Bone marrow (tissue), 2 donors: Measurements from ENCODE around the gene KCNQ2.

ENCODE experiments used
- DNase-seq, 2 donors: peaks; one replicate each; lab custom pipeline; 2025; lab: John Stamatoyannopoulos, UW

KCNQ2 gene

DNA sequence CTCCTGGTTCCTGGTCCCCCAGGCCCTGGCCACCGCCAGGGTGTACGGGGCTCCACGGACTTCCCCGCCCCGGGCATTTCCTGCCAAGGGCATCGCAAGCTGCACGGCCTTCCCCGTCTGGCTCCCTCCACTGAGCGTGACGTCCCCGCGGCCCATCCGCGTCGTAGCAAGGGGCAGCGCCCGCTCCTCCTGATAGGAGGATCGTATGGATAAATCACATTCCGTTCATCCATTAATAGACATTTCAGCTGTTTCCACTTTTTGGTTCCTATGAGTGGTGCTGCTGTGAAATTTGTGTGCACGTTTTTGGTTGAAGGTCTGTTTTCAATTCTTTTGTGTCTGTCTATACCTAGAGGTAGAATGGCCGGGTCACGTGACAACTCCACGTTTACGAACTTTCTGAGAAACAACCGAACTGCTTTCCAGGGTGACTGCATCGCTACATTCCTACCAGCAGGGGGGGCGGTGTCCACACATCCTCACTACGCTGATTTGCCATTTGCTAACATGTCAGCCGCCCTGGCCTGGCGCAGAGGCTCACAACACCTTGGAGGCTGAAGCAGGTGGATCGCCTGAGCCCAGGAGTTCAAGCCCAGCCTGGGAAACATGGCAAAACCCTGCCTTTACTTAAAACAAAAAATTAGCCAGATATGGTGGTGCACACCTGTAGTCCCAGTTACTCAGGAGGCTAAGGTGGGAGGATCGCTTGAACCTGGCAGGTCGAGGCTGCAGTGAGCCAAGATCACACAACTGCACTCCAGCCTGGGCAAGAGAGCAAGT is 37.7 kb downstream of the KCNQ2 start:
- DNase-seq: peak; percentile 30 to 82

DNA sequence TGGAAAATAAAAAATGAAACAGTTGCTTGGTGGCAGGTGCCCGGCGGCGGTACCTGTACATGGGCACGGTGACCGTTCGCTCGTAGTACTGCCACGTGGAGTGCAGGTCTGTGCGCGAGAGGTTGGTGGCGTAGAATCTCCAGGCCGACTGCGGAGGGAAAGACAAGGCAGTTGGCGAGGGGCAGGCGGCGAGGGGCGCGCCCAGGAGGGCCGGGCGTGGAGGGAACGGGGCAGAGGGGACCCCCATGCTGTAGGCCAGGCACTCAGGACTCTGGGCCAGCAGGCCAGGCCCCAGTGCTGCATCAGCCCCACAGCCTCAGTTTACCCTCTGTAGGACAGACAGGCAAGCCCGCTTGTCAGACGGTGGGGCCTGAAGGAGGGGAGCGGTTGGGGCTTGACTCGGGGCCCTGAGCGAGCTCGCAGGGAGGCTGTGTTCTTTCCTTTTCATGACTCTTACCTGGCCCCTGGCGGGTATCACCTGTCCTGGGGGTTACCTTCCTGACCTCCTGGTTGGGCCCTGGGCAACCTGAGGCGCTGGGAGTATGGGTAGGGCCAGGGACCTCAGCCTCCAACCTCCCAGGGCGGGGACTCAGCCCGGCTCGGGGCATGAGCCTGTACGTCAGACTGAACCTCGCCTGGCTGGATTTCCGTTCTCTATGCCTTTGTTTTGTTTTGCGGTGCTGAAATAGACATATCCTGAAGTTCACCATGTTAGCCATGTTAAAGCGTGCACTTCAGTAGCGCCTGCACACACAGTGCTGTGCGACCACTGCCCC is 38.5 kb downstream of the KCNQ2 start:
- no peak for DNase-seq

DNA sequence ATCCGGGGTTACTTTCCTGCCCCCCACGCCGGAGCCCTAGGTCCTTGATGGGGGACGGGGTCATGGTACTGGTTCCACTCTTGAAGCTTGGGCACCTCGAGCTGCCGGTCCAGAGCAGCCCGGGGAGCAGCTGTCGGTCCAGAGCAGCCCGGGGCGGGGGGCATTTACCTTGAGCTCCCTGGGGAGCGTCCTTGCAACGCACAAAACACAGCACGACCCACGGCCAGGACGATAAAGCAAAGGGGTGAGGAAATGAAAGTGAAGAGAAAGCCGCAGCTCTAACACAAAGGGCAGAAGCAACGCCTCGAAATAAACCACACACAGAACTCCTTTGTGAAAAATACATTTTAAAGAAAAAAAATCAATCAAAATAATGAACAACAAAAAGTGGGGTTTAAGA is 39.1 kb downstream of the KCNQ2 start:
- no peak for DNase-seq

DNA sequence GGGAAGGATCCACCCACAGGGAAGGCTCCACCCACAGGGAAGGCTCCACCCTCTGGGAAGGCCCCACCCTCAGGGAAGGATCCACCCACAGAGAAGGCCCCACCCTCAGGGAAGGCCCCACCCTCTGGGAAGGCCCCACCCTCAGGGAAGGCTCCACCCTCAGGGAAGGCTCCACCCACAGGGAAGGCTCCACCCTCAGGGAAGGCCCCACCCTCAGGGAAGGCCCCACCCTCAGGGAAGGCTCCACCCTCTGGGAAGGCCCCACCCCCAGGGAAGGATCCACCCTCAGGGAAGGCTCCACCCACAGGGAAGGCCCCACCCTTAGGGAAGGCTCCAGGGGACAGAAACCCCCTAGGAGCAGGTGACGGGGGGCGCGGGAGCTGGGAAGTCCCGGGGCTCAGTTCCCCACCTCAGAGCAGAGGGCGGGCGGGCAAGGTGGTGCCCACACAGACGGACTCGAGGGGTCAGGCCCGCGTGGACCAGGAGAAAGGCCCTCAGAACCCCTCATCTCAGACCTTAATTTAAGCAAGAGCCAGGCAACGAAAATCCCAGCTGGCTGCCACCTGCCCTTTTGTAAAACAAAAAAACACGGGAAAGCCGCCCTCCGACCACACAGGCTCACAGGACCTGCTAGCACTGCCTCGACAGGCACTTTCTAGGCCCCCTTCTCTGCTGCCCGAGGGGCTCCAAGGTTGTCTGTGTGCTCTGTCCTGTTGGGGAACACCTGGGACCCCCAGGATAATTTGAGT is 39.7 kb downstream of the KCNQ2 start:
- DNase-seq: no peak

DNA sequence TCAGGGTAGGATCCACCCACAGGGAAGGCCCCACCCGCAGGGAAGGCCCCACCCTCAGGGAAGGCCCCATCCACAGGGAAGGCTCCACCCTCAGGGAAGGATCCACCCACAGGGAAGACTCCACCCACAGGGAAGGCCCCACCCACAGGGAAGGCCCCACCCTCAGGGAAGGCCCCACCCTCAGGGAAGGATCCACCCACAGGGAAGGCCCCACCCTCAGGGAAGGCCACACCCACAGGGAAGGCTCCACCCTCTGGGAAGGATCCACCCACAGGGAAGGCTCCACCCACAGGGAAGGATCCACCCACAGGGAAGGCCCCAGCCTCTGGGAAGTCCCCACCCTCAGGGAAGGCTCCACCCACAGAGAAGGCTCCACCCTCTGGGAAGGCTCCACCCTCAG is 40.5 kb downstream of the KCNQ2 start:
- DNase-seq: no peak

DNA sequence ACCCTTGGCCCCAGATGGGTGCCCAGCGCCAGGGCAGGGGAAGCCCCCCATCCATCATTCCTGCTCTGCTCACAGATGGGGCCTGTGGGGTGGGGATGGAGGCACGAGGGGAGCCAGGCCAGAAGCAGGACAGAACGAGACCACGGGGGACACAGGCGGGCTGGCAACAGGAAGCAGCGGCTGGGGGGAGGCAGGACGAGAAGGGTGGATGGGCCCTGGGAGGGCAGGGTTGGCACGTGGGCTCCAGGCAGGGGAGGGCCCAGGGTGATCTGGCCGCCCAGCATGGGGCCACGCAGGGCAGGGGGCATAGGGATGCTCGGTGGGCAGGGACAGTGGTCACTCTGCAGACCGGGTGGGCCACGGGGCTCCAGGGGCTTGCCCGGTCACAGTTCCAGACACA is 41.6 kb downstream of the KCNQ2 start:
- no peak for DNase-seq

DNA sequence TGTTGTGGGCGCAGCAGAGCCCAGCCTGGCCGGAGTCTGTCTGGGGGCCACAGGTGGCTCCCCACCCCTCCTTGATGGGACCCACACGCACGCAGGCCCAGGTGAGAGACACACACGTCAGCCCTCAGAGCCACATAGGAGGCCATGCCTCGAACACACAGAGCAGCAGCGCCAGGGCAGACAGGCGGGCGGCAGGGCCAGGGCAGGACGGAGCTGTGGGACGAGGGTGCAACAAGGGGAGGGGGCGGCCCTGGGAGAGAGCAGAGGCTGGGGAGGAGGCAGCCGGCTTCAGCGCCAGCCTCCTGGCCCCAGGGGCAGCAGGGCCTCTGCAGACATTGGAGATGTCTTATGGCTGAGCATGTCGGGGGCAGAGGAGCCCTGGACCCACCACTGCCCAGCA is 42.5 kb downstream of the KCNQ2 start:
- no peak for DNase-seq

DNA sequence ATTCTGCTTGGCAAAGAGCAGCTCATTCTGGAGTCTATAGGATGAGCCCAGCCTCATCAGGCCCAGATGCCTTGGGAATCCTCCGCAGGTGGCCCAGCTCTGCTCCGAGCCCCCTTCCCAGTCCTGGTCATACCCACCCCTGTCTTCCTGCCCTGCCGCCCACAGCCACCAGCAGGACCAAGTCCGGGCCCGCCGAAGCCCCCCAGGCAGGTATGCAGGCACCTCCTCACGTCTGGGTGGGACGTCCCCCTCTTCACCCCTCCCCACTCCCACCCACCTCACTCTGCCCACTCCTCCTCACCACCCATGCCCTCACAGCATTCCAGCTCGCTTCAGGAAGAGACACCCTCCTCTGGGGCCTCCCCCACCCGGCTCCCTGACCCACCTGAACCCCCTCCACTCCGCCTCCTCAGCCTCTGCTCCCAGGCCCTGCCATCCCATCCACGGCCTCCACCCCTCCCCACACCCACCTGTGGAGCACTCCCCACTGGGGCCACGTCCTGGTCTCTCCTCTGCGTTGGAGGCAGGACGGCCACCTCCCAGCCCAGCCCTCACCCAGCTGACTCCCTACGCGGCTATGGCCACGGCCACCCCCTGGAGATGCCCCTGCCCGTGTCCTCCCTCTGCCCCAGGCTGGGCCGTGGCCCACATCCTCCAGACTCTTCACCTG is 43.4 kb downstream of the KCNQ2 start:
- no peak for DNase-seq

DNA sequence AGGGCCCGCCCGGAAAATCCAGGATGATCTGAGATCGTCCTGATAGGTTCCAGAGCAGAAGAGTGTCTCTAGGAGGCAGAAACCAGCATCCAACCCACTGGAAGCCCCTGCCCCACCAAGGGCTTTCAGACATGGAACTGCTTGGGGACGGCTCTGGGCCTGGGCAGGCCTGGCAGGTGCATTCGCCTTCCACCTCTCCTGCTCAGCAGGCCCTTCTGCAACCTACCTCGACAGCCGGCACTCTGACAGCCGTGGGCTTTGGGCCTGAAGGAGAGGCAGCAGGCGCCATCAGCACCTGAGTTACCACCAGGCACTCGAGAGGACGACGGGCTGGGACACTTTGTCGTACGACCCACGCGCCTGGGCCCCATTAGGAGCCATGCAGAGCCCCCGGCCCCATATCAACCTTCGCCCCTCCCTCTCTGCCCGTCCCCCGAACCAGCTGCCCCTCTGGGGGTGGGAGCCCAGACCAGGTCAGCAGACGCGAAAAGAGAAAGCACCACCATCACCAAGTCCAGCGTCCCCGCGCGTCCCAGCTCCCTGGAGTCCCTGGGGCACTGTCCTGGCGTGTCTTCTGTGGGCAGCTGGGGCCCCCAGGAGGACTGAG is 44.6 kb downstream of the KCNQ2 start:
- no peak for DNase-seq

DNA sequence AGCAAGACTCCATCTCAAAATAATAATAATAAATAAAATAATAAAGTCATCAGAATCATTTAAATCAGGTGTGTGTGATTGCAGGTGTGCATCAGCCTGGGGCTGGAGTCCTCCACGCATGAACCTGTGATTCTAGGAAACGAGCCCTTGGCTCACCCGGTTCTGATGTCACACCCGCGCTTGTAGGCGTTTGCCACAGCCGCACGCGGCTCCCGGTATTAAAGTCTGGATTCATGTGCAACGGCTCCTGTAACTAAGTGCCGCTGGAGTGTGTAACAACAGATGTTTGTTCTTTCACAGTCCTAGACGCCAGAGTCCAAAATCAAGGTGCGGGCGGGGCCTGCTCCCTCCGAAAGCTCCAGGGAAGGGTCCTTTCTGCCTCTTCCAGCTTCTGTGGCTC is 45.2 kb downstream of the KCNQ2 start:
- no peak for DNase-seq

DNA sequence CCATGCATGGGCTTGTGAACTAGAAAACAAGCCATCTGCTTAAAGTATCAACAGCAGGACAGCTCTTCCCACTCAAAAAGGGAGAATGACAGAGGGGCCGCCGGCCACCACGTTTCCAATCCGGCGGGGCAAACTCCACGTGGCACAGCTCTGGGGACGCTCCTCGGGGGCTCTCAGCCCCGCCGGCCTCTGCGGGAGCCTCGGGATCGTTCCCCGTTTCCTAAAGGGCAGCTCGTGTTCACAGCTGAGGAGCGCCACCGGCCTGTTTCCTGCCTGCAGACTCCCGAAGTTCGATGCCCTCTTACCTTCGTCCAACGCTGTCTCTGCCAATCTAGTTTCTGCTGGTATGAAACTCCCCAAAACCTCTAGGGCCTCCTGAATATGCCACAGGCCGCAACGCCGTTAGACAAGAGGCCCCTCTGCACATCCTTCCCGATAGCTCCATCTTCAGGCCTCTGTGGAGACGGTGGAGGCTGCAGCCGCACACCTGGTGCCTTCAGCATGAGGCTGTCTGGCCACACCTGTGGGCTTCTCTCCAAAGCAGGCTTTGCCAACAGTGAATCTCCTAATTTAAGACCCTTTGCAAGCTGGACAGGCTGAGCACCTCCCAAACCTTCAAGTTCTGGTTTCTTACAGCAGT is 46.5 kb downstream of the KCNQ2 start:
- no peak for DNase-seq

DNA sequence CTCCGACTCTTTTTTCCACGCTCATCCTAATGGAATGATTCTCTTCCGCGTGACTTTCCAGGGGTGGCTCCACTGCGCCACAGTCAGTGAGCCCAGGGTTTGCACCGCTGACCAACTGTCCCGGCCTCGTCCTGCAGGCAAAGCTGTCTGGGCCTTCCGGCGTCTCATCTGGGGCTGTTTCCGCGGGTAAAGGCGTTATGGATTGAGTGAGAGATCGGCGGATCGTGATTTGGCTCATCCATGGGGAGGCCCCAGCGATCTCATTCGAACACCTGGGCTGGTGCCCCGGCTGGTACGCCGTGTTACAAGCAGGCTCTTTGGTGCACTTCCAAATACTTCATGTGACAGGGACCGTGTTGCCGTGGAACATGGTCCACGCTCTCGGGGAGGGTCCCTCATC is 47.8 kb downstream of the KCNQ2 start:
- DNase-seq: no peak

DNA sequence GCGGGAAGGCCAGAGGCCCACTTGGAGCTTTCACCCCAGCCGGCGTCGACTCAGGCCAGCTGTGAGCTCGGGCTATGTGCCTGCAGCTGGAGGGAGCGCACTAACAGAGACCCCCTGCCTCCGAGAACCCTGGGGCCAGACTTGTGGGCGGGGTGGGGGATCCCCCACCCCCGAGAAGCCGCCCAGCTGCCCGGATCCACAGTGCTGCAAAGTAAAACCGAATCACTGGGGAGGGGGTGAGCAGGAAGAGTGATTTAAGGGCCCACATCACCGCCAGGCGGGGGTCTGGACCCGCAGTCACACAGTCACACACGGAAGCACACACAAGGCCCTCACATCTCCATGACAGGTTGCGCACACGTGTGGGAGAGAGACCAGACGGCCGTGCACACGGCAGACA is 48.7 kb downstream of the KCNQ2 start:
- no peak for DNase-seq

DNA sequence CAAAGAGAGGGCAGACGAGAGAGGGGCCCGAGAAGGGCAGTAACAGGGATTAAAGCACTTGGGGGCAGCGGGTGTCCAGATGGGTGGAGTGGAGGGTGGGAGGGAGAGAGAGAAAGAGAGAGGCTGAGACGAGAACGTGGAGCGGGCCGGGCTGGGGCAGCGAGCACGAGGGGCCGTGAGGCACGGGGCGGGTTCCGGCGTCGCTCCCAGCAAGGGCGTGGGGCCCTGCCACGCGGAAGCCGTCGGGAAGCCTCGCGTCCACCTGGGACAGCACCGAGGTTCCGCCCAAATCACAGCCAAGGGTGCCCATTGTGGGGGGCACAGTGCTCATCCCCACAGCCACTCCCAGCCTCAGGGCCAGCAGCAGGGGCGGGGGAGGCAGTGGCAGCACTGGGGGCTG is 49.8 kb downstream of the KCNQ2 start:
- no peak for DNase-seq

DNA sequence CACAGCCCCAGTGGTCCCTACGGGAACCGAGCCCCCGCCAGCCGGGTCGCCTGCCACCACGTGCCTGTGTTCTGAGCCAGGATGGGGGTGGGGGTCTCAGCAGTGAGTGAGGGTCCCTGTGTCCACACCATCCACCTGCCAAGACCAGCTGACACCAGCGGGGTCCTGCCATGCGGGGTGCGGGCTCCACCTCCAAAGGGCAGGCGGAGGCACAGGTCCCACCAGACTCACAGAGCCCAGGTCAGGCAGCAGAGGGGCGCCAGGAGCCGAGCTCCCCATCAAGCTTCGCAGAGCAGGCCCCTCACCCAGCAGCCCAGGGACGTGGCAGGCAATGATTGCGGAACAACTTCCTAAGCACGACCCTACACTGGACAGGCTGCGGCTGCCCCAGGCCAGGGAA is 50.5 kb downstream of the KCNQ2 start:
- no peak for DNase-seq

DNA sequence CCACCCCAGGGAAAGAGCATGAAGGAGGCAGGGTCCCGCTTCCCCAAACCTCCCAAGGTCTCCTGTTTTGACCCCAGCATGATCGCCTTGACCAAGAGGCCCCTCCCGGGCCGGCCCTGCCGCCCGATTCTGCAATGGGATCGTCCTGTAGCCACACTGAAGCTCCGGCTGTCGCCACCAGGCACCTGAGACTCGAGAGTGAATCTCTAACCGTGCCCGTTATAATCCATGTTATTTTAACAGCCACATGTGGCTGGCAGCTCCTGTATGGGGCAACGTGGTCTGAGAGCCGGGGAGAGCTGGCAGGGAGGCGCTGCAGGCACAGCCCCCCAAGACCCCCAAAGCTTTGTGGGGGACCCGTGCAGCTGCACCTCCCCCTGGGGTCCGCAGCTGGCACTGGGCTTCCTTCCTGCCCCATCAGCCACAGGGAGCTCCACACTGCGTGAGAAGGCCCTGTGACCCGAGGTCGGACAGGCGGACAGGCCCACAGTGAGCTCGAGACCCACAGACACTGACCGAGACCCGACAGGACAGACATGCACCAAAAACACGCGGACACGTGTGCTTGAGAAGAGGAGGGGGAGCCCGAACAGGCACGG is 51.3 kb downstream of the KCNQ2 start:
- no peak for DNase-seq

DNA sequence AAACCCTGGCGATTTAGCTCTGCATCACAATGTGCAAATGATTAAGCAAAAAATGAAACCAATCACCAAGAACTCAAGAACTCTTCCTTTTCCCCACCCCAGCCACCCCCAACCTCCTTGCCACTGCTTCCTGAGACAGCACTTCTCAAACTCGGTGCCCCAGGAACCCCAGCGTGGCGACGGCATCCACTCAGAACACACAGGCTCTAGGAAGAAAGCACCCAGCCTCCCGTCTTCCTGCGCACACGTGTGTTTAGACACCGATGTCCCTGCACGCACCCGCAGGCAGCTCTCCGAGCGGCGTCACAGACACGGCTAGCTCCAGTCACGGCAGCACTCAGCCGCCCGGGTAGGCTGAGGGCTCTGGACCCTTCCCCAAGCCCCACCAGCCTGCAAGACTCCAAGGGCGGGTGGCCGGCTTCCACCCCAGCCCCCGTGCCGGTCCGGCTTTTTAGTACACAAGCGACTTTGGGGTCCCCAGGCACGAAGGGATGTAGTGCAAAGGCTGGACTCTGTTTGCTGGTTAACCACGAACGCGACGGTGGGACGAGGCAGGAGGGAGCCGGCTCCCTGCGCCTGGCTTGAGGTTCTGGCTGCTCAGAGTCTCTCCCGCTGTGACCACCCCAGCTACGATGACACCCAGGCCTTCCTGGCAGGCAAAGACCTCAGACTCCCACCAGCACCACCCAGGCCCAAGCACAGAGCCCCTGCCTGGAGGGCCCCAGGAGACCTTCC is 51.9 kb downstream of the KCNQ2 start:
- DNase-seq: no peak

DNA sequence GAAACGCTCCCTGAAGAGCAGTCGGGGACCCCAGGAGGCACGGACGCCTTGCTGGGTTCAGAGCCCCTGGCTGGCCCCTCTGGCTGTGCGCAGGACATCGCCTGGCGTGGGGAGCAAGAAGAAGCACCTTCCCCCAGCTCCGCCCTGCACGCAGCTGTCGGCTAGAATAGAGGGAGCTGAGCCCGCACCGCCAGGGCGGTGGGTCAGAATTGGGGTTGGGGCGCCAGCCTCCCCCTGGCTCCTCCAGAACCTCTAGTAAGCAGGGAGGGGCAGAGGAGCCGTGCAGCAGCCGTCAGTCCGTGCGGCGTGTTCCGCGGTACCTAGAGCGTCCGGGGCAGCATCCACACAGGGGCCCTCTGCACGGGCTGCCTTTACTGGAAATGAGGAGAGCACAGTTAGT is 53.2 kb downstream of the KCNQ2 start:
- DNase-seq: no peak

DNA sequence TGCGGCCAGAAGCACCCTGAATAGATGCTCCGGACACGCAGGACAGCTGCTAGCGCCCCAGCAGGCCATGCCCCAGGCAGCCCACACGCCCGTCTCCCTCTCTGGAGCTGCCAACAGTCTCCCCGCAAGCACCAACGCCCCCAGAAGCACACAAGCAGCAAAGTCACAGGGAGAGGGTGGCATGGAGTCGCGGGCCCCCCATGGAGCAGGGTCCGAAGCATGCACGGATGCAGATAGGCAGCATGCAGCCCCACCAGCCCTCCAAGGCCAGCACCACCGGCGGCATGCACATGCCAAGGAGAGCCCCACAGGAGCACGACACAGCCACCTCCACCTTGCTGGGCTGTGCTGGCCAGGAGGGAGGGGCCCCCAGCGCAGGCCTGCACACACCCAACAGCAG is 53.8 kb downstream of the KCNQ2 start:
- DNase-seq: no peak

DNA sequence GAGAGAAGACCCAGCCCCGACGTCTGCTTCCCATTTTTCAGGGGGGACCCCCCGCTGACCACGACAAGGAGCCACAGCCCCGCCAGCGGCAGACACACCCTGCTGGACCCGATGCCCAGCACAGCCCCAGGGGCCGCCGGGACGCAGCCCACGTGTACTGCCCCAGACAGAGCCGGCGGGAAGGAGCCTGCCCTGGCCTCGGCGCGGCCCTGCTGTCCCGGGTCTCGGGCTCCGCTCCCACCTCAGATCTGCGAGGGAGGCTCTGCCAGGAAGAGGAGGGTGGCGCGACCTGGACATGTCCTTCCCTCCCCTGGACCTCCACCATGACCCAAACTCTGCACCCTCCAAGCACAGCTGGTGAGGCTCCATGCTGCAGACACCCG is 54.7 kb downstream of the KCNQ2 start:
- DNase-seq: no peak
